HUES6 (cell line): ENCODE results near the gene RNH1.

Experiments used
- H3K27ac ChIP-seq: 2 replicates; pipeline ENCODE4 v1.7.0; 2013; ENCODE audit warnings: low read depth, mild to moderate bottlenecking, low read length, inconsistent platforms
- H3K27me3 ChIP-seq: 2 replicates; pipeline ENCODE4 v1.6.1; 2013; ENCODE audit warnings: low read length; ENCODE audit not compliant: control insufficient read depth, insufficient read depth
- H3K36me3 ChIP-seq: 2 replicates; pipeline ENCODE4 v1.6.1; 2013; ENCODE audit warnings: low read length; ENCODE audit not compliant: control insufficient read depth, insufficient read depth
- H3K4me1 ChIP-seq: 2 replicates; pipeline ENCODE4 v1.6.1; 2013; ENCODE audit warnings: low read length; ENCODE audit not compliant: control insufficient read depth, insufficient read depth
- H3K4me3 ChIP-seq: 2 replicates; pipeline ENCODE4 v1.5.1; 2013; ENCODE audit warnings: low read depth, low read length
- H3K9ac ChIP-seq: one replicate; pipeline ENCODE4 v1.6.1; 2013; ENCODE audit warnings: mild to moderate bottlenecking, low read length
- H3K9me3 ChIP-seq: 2 replicates; pipeline ENCODE4 v1.6.1; 2013; ENCODE audit warnings: low read depth, low read length; ENCODE audit not compliant: control insufficient read depth, insufficient read depth

RNH1 gene

DNA sequence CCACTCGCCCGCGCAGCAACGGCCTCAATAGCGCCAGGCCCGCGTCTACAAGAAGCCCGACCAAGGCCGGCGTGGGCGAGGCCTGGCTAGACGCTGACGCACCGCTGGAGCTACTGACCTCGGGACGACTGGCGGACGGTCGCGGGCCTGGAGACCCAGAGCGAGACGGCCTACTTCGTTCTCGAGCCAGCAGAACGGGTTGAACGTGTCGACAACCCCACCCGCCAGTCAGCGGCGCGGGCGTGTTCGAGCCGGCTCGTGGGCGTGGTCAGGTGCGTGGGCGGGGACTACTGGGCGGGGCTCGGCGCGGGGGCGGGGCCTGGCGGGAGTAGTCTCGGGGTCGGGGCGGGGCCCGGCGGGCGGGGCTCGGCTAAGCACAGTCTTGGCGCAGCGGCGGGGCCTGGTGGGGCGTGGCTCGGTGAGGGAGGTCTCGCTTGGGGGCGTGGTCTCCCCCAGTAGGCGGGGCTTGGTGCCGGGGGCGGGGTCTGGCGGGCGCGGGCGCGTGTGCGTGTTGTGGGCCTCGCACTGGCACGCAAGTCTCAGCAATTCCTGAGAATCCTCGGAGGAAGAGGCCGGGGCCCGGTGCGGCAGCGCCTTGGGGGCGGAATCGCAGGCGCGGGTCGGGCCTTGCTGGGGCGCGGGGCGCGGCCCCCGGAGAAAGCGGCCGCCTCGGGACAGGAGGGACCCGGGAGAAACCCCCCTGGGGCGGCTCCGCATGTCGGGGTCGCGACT lies at the start of gene RNH1:
TSS of gene RNH1 (minus strand) at position 248 of the 732 bp plus-strand sequence. CDS start 5,080 bp downstream, outside the sequence.
- Histone ChIP-seq H3K27me3 (no peaks in the 10 kb centered on the region), H3K27ac (peak within 1 kb of the TSS; percentile 97), H3K36me3 (peaks cover 4% of the 10 kb centered on the region), H3K4me1 (no peaks in the 10 kb centered on the region; the same call in 1 of the 2 replicates), H3K9me3 (no peaks in the 10 kb centered on the region), H3K4me3 (peak within 1 kb of the TSS; percentile 92), H3K9ac (peak within 1 kb of the TSS; percentile 96)

GRCh38 chr11:555780-556661 lies 49.0 kb upstream of the RNH1 start:
- Histone ChIP-seq H3K27ac (no peak overlapping the region), H3K4me1 (peaks cover 15% of the 10 kb centered on the region), H3K27me3 (peaks cover 40% of the 10 kb centered on the region), H3K9ac (no peak overlapping the region), H3K9me3 (no peaks in the 10 kb centered on the region), H3K36me3 (no peaks in the 10 kb centered on the region), H3K4me3 (peak overlapping the region; percentile 81)

DNA sequence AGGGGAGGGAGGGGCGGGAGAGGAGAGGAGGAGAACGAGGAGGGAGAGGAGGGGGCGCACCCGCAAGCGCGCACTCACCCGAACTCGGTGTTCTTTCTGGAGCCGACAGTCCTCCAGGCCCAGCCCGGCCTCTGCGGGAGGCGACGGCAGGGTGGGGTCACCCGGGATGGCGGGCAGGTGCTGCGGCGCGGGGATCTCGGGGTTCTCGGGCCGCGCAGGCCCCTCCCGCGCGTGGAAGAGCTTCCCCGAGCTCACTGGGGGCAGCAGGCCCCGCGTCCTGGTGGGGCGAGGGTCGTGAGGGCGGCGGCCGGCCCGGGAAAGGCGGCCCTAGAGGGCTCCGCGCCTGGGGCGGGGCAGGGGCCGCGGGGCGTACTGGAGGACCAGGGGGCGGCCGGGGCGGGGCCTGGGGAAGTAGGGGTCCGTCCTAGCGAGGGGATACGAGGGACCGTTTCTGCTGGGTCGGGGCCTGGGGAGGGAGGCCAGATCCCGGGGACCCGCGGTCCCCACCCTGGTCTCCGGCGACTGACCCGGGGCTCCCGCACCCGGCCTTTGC lies 48.3 kb upstream of the RNH1 start:
- no peak overlapping the region for H3K27ac ChIP-seq
- no peak overlapping the region for H3K9ac ChIP-seq
- no peaks in the 10 kb centered on the region for H3K36me3 ChIP-seq
- H3K4me1 ChIP-seq, result peaks cover 15% of the 10 kb centered on the region
- H3K9me3 ChIP-seq, result no peaks in the 10 kb centered on the region
- peak overlapping the region; percentile 81 for H3K4me3 ChIP-seq
- peaks cover 40% of the 10 kb centered on the region for H3K27me3 ChIP-seq

DNA sequence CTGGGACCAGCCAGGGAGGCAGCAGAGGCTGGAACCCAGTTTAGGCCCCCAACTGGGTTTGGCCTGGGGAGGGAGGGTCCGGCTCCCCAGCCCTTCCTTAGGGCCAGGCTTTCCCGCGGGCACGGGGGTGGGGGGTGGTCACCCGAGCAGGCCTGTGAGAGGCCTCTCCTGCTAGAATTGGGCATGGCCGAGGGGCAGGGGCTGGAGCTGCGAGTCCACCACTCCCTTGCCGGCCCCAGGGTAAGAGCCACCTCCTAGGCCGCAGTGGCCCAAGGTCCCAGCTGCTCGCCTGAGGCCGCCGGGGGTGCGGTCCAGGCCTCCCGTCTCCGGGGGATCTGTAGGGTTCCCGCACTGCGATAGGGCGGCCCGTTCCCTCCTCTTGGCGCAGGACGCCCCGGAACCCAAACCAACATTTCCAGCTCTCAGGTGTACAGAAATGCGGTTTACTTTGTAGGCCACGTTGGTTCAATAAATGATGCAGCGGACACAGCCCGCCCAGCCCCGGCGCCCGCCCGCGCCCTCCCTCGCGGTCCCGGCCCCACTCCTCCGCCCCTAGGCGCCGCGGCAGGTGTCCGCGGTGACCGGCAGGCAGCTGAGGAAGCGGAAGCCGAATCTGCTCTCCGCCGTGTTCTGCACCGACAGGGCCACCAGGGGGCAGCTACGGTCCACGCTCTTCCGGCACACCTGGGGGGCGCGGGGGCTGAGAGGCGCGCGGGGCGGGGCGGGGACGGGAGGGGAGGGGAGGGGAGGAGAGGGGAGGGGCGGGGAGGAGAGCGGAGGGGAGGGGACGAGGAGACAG lies 47.6 kb upstream of the RNH1 start:
- no peak overlapping the region for H3K9ac ChIP-seq
- H3K27ac ChIP-seq, result no peak overlapping the region
- peak overlapping the region; percentile 81 for H3K4me3 ChIP-seq
- peaks cover 10% of the 10 kb centered on the region; the same call in 1 of the 2 replicates for H3K4me1 ChIP-seq
- H3K9me3 ChIP-seq, result no peaks in the 10 kb centered on the region
- H3K27me3 ChIP-seq, result peaks cover 40% of the 10 kb centered on the region
- H3K36me3 ChIP-seq, result no peaks in the 10 kb centered on the region

DNA sequence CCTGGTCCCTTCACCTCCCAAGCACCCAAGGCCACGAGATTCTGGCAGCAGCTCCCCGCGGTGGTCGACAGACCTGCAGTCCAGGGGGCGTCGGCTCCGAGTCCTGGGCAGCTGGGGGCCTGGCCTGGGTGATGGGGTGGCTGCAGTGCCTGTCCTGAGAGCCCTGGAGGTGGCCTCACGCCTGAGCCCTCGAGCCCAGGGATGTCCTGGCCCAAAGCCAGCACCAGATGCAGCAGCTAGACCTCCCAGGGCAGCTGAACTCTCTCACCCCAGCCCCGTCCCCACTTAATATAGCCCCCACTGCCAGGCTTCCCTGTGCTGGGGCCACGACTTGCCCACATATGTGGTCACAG lies 46.9 kb upstream of the RNH1 start:
- Histone ChIP-seq H3K27ac (no peak overlapping the region), H3K36me3 (no peaks in the 10 kb centered on the region), H3K9me3 (no peaks in the 10 kb centered on the region), H3K4me3 (no peak overlapping the region), H3K27me3 (peaks cover 38% of the 10 kb centered on the region), H3K4me1 (peaks cover 10% of the 10 kb centered on the region; the same call in 1 of the 2 replicates), H3K9ac (no peak overlapping the region)

- Histone ChIP-seq H3K4me3 (no peak overlapping the region), H3K9me3 (no peaks in the 10 kb centered on the region), H3K9ac (no peak overlapping the region), H3K27me3 (peaks cover 32% of the 10 kb centered on the region), H3K4me1 (peaks cover 10% of the 10 kb centered on the region; the same call in 1 of the 2 replicates), H3K27ac (no peak overlapping the region), H3K36me3 (no peaks in the 10 kb centered on the region)
These were observed 46.3 kb upstream of the RNH1 start for GRCh38 chr11:553083-553987.

GRCh38 chr11:551596-551995 lies 44.6 kb upstream of the RNH1 start:
- Histone ChIP-seq H3K9ac (no peak overlapping the region), H3K9me3 (no peaks in the 10 kb centered on the region), H3K36me3 (no peaks in the 10 kb centered on the region), H3K27ac (no peak overlapping the region), H3K27me3 (peaks cover 15% of the 10 kb centered on the region), H3K4me1 (peaks cover 2% of the 10 kb centered on the region; the same call in 1 of the 2 replicates), H3K4me3 (no peak overlapping the region)

DNA sequence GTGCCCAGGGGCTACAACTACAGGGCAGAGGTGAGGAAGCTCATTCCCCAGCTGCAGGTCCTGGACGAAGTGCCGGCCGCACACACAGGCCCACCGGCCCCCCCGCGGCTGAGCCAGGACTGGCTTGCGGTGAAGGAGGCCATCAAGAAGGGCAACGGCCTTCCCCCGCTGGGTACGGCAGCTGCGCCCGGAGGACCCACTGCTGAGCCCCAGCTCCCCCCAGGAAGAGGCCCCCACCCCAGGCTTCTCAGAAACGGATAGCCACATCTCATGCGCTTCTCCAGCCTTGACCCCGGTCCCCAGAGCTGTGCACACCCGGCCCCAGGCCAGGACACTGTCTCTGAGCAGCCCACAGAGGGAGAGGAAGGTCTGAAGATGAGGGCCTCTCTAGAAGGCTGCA lies 44.1 kb upstream of the RNH1 start:
- H3K27ac ChIP-seq, result no peak overlapping the region
- no peaks in the 10 kb centered on the region for H3K36me3 ChIP-seq
- H3K4me3 ChIP-seq, result no peak overlapping the region
- peaks cover 10% of the 10 kb centered on the region for H3K27me3 ChIP-seq
- no peaks in the 10 kb centered on the region; the same call in 1 of the 2 replicates for H3K4me1 ChIP-seq
- no peaks in the 10 kb centered on the region for H3K9me3 ChIP-seq
- H3K9ac ChIP-seq, result no peak overlapping the region

- no peaks in the 10 kb centered on the region; the same call in 1 of the 2 replicates for H3K4me1 ChIP-seq
- peaks cover 6% of the 10 kb centered on the region for H3K27me3 ChIP-seq
- H3K36me3 ChIP-seq, result no peaks in the 10 kb centered on the region
- H3K9me3 ChIP-seq, result no peaks in the 10 kb centered on the region
- H3K9ac ChIP-seq, result no peak overlapping the region
- no peak overlapping the region for H3K4me3 ChIP-seq
- no peak overlapping the region for H3K27ac ChIP-seq
These were observed 43.7 kb upstream of the RNH1 start for GRCh38 chr11:550746-551085.
